GM21529 (cell line): Measurements from ENCODE around the gene LINC00237.
A peak's percentile ranks its signal among the peaks of the same experiment; 100 is the strongest.

ENCODE experiments used
- ATAC-seq: cut with Tn5 transposase; IDR thresholded peaks from one replicate; pipeline ENCODE4 v1.9.1; 2021; ENCODE audit not compliant: unreplicated experiment

The LINC00237 gene

DNA sequence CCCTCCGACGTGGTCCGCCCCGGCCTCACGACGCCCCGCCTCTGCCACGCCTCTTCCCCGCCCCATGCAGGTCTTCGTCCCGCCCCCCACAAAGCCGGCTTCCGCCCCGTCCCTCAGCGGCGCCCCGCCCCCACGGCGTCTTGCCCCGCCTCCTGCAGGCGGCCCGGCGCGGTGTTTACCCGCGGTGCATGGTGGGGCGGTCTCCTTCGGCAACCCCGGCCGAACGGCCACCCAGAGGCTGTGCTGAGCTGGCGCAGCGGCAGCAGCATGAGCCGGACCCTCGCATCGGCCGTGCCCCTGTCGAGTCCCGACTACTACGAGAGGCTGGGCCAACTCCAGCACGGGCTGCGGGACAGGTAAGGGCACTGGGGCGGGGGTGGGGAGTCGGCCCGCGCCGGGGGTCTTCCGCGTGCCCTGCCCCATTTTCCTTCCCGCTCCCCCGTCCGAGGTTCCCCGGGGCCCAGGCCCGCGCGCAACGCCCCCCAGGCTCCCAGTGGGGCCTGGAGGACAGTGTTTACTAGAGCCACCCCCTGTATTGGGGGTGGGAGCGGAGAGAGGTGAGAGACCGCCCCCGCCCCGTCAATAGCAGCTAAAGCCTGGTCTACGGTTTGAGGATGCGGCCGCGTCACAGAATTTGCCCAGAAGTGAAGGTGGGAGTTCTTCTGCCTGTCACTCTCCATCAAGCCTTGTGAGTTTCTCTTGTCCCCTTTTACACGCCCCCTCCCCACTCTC is 19.9 kb upstream of the LINC00237 start, which contains the start of gene KIZ:
KIZ (plus strand) TSS at position 234 of the 732 bp plus-strand sequence; CDS start at position 268, 34 bp downstream.
- ATAC-seq, result peak; percentile 97

DNA sequence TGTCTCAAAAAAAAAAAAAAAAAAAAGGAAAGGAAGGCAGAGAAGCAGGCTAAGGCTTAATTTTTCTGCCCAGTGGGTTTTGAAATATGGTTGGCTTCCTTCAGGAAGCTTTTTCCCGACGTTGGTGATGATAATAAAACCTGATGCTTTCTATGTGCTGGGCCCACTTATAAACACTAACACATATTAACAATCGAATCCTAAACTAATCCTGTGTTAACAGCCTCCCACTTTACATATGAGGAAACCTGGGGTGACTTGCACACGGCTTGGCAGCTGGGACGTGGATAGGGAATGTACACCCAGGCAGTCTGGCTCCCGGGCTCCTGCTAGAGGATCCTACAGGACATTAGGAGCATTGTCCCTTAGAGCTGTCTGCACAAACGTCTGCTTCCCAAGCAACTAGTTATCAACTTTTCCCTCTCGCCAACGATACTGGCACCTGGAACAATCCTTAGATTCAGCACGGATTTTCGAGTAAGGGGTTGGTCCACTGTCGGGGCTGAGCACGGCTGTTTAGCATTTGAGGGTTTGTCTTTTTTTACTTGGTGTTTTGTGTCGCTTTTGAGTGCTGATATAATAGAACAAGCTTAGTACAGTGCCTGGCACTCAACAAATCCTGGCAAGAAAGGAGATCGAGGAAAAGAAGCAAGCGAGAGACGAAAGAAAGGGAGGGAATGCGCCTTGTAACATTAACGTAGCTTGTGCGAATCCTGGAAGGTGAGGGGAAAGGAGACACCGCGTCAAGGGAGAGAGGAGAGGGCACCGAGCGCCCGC is 19.1 kb upstream of the LINC00237 start:
- ATAC-seq, result peak; percentile 13

DNA sequence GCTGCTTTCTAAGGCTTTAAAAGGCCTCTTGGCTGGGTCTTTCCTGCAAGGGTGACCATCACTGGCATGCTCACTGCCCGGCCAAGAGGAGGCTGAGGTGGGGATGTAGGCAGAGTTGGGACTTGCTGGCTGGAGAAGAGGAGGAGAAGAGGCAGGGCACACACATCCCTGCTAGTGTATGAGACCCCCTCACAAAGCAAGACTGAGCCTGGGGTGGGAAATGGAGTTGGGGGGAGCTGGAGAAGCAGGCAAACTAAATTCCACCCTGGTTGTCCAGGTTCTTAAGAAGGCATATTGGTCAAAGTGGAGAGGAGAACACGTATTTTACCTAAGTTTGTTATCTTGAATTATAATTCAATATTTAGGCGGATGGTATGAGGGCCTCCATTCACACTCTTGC is 18.0 kb upstream of the LINC00237 start:
- no peak for ATAC-seq

DNA sequence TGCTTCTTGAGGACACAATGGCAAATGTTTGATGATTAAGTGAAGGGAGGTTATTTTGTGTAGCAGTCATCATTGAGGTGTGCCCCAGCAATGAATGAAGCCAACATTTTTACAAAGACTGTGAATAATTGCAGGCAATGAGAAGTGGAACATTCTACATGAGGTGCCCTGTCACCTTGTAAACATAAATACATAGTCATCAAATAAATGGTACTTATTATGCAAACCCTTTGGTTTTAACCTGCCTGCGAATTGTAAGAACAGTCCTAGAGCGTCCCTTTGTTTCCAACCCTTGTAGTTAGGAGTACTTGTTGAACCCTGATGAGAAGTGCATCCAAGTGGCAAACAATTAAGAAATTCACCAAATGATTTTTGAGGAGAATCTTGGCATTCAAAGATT is 12.6 kb upstream of the LINC00237 start:
- ATAC-seq, result no peak

DNA sequence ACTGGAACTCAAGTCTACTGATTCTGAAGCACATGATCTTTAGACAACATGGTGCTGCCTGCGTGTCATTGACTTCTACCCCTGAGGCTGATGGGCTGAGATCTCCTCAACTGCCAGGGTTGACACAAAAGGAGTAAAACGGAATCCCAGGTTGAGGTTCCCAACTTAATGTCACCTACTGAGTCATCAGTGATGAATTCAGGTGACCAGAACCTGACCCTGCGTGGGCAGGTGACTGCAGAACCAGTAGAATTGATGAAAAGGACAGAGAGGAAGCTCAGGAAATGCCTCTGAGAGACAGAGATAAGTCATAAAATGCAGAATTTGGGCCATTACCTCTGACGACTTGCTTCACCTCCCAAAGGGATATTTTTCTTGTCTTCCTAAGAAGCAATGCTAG is 12.0 kb upstream of the LINC00237 start:
- no peak for ATAC-seq

DNA sequence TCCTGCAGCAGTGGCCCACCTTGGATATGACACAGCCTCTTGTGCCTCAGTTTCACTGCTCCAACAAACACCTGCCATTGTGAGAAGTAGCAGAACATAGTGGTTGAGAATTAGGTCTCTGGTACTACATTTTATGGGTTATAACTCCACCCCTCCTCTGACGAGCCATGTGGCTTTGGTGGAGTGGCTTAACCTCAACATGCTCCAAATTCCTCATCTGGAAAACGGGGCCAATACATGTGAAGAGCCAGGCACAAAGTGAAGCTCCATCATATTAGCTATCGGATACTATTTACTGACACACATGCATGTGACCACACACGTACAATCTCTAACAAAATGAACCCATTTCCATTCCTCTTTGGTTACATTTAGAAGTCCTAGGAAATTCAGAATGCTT is 11.4 kb upstream of the LINC00237 start:
- no peak for ATAC-seq

DNA sequence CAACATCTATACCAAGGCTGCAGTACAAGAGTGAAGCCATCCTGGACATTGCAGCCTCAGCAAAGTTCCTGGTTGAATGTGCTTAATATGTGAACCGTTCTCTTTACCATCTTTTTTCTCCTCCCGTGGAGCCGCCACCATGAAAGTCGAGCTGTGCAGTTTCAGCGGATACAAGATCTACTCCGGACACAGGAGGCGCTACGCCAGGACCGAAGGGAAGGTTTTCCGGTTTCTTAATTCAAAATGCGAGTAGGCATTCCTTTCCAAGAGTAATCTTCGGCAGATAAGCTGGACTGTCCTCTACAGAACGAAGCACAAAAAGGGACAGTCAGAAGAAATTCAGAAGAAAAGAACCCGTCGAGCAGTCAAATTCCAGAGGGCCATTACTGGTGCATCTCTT is 8.4 kb upstream of the LINC00237 start:
- ATAC-seq, result no peak

DNA sequence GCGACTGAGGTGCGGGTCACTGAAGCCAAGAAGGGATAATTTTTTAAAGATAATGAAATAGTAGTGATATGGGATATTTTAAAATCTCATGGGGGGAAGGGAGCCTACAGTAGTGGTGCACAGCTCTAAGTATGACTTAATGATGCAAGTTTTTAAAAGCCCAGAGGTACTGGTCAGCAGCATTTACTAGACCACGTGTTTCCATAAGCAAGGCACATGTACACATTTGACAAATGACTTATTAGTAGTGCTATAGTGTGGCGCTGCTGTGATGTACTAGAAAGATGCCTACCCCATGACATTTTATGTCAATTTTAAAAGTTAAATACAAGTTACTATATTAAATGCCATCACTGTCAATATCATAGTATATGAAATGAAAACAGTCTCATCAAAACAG is 7.5 kb upstream of the LINC00237 start:
- no peak for ATAC-seq

DNA sequence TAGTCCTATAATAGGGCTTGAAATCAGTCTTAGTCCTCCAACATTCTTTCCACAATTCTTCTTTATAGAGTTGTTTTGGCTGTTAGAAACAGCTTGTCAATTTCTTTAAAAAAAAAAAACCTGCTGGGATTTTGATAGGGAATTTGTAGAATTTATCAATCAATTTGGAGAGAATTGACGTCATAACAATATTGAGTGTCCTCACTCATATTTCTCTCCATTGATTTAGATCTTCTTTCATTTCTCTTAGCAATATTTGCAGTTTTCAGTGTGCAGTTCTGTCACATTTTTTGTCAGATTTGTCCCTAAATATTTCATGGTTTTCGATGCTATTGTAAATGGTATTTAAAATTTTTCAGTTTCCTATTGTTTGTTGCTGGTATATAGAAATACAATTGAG is 5.3 kb upstream of the LINC00237 start:
- no peak for ATAC-seq

DNA sequence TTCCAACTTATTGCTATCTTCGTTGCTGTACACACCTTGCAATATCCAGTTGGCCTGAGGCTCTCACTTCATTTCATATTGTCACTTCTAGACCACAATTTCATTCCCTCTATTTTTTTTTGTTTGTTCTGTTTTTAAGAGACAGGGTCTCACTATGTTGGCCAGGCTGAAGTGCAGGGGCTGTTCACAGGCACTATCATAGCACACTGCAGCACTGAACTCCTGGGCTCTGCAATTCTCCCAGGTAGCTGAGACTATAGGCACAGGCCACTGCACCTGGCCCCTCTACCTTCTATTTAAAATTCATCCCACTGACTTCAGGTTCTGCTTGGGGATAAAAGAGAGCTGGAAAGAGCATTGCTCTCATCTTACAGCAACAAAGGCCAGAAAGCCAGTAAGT is 4.7 kb upstream of the LINC00237 start:
- no peak for ATAC-seq

DNA sequence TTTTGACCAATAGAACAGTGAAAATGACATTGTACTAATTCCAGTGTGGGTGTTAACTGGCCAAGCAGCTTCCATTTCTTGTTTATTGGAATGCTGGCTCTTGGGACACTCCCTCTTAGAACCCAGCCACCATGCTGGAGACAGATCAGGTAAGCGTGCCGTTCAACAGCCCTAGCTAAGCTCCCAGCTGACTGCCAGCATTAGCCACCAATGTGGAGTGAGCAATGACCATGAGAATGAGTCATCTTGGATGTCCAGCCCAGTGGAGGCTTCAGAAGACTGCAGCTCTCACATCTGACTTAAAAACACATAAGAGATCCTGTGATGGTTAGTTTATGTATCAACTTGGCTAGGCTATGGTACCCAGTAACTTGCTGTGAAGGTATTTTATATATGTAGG is 3.0 kb upstream of the LINC00237 start:
- ATAC-seq, result no peak

DNA sequence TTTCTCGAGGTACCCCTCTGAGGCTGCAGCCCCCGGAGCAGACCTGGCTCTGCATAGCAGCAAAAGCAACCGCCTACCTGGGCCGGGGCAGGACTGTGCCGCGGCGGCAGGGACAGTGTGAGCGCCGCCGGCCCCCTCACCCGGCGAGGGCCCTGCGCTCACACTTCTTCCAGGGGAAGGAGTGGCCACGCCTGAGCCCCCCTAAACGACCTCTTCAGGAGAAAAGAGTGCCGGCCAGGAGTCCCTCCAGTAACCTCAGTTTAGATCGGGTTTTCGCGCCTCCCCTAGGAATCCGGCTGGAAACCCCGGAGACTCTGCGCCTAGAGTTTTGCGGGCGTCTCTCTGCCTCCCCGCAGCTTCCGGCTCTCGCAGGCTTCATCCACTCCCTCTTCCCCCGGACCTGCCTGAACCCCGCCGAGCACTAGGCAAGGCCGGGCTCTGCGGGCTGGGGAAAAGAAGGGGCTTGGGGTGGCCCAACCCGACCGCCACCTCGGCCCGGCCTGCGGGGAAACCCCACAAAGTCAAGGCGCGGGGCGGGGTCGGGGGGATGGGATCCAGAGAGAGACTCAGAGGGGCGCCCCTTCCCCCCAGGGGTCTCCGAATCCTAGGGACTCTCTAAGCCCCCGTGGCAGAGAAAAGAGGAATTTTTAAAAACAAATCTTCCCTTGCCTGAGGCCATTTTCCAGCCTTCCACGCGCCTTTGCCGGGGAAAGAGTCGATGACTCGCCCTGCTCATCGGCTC is 558 bp downstream of the LINC00237 start:
- ATAC-seq, result no peak

DNA sequence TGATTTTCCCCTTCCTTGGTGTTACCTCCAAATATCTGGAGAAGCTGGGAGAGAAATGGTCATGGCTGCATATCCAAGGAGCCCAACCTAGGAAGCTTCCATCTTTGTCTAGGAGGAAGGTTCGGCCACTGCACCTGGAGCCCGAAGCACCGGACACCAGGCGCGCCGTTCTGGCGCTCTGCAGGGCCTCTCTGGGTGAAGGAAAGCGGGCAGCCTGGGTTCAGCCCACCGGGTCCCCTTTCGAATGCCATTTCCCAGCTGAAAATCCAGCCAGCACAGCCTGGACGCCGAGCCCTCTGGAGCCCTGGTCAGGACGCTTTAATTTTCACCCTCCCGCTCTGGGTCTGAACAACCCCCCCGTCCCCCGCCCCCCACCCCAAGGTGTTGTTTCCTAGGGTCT is 1.2 kb downstream of the LINC00237 start:
- no peak for ATAC-seq

DNA sequence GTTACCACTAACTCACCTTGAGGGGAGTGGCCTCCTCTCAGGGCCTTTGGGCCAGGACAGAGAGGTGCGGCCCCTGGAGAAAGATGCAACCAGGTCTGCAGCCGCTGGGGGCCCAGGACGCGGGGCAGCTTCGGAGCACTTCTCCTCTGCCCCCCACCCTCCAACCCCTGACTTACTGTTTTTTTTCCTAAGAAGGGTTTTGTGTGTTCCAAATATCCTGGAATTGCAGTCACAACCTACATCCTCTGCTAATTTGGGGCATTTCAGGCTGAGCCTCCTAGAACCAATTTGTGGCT is 1.7 kb downstream of the LINC00237 start:
- ATAC-seq, result no peak

DNA sequence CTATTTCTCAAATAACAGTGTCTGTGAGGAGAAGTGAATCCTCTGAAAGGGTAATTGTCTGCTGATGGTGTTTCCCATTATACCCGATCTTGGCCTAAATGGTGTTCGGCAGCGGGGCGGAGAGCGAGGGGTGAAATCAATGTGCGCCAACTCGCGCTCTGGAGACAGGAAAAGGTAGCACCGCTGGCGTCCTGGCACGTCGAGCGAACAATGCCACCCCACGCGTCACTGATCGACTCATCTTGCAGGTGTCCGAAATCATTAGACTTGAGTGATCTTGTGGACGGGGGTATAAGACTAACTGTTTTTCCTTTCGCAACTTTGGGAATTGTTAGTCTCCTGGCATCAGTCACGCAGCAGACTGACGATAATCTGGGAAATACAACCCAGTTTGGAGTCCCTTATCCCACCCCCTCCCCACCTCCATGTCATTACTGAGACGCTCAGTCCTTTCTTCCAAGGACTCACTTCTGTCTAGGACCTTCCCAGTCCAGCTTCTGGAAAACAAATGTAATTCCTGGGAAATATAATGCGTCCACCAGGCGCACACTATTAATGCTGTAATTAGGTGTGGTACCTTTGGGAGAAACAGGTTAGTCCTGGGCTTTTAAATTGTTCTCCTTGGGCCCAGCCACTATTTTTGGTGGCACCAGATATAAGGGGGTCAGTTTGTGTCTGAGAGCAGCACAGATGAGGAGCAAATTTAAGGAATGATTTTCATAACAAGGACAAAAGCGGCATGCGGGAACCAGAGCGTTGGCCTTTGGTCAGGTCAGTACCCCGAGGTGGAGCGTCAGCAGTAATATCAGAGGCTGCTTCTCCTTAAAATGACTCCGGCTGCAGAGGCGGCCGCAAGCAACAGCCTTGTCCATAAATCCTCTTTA is 2.3 kb downstream of the LINC00237 start:
- no peak for ATAC-seq

DNA sequence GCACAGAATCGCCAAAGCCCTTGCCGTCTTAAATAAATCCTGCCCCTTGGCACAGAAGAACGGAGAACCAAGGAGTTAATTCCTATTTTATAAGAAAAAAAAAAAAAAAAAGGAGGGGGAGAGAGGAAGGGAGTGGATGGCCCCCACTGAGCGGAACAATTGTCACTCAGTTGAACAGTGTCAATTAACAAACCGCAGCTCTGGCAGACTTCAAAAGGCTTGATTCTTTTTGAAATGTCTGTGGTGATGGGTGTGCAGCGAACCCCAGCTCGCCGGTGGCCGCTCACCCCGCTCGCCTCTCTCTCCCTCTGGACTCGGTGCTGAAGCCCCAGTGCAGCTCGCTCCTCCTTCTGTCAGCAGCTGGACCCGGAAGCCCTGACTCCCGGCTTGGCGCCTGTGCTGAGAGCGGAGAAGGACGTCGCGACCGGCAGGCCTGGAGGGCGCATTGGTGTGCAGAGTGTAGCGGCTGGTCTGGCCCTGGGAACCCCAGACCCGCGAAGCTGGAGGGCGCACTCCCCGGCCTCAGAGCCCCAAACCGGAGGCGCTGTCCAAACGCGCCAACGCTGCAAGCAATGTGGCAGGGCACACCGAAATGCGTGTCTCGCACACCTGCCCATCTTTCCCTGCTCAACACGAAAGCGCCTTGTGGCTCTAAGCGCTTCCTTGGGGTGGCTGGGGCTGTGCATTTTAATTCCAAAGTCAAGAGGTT is 3.4 kb downstream of the LINC00237 start:
- ATAC-seq, result peak; percentile 35

DNA sequence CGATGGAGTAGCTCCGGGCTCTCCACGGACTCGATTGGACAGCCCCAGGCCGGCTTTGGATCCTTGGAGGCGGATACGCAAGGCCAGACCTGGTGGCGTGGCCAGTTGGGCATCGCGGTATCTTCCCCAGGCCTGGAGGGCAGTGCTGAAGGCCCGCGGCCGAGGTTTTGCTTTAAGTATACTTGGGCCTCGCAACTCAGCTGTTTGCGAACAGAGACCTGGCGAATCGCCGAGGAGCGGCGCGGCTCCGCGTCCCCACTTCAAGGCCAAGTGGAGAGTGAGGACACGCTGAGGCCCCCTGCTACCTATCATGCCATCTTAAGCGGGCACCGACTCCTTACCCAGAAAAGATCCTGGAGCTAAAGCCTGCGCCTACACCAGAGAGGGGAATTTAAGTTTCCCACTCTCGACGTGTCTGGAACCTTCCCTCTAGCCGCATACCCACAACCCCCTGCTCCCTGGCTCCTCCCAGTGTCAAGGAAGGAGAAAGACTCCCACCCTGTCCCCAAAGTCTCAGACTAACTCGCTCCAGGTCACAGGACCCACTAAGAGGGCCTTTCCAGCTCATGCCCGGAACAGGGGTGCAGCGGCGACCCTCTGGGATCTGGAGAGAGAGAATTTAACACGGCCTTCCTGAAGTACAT is 4.1 kb downstream of the LINC00237 start:
- no peak for ATAC-seq

DNA sequence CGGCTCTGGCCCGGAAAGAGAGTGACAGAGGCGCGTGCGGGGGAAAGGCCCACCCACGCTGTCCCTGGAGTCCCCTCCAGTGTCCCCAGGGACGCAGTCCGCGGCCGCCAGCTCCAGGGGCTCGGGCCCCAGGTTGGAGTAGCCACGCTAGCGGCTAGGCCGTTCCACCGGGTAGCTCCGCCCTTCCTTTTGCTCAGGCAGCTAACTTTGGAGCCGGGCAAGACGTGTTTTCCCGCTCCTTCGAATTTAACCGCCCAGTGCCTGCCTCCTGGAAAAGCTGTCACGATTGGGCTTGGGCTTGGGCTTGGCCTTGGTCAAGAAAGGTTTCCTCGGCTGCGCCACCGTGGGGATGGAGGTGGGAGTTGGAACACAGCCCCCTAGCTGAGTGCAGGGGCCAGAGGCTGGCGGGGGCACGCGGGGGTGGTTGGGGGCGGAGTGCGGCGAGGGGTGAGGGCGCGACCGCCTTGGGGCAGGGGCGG is 4.7 kb downstream of the LINC00237 start:
- ATAC-seq, result no peak

DNA sequence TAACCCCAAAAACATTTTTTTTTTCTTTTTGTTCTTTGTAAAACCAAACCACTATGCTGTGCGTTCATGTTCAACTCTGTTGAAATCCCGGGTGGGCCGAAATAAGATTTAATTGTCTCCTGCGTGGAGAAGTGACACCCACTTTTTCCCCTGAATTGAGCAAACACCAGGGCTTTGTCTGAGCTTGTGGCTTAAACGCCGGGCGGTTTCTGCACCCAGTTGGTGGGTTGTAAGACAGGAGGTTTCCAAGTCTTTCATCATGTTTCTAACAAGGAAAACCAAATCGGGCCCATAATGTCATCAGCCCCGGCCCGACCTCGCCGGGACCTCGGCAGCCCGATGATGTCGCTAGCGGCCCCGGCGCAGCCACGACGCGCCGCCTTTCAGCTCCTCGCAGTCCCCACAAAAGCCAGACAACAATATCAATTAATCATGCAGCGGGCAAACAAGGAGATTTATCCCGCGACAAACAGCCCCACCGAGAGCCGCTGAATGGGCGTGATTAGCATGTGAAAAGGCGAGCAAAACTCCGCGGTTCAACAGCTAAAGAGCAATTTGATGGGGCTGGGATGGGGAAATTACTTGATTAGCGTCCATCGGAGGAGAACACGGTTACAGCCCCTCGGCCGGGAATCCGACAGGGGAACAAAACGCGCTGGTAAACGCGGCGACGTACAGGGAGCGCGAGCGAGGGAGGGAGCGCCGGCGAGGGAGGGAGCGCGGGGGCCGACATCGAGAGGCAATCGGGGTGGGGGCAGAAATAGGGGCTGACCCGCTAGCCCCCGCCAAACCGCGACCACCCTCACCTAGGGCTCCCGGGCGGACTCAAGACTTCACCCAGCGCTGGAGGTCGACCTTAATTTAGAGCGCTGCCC is 5.3 kb downstream of the LINC00237 start:
- no peak for ATAC-seq
